Activated T-cell treated with anti-CD3 and anti-CD28 coated beads, Interleukin-2, amount 50 U/mL, for 4 hours (primary cell): ENCODE data around the gene INO80D. TPM values are rescaled to one million over a fixed set of nuclear protein-coding genes. Genes with fewer than 3 reads are reported as not detected.

ENCODE experiments used
- ATAC-seq, 2 donors: fragments of 200-7000 bp; cut with Tn5 transposase; one replicate each; pipeline ENCODE4 v1.10.0; 2021
- DNase-seq: peaks from one replicate; pipeline ENCODE4 v3.0.0-alpha.2; 2020
- H3K27me3 Mint-ChIP-seq: one replicate; pipeline ENCODE4 v1.8.0; 2021; ENCODE audit warnings: low read depth, mixed read lengths
- H3K36me3 Mint-ChIP-seq: one replicate; pipeline ENCODE4 v1.8.0; 2022; ENCODE audit warnings: mixed read lengths; ENCODE audit not compliant: insufficient read depth
- H3K4me1 Mint-ChIP-seq: one replicate; pipeline ENCODE4 v1.8.0; 2021; ENCODE audit warnings: low read depth, mixed read lengths
- H3K4me3 Mint-ChIP-seq: one replicate; pipeline ENCODE4 v1.8.0; 2021; ENCODE audit warnings: mild to moderate bottlenecking, moderate library complexity, mixed read lengths
- H3K9me3 Mint-ChIP-seq: one replicate; pipeline ENCODE4 v1.8.0; 2021; ENCODE audit warnings: mixed read lengths
- total RNA-seq, 3 donors: library from RNA; stranded (reverse); gene quantifications; one replicate each; pipeline ENCODE4 v1.2.1, GENCODE V29; 2021

INO80D gene
- total RNA-seq, 3 donors from 2014 or later: 20.6 to 22.3 (median 21.4) TPM

DNA sequence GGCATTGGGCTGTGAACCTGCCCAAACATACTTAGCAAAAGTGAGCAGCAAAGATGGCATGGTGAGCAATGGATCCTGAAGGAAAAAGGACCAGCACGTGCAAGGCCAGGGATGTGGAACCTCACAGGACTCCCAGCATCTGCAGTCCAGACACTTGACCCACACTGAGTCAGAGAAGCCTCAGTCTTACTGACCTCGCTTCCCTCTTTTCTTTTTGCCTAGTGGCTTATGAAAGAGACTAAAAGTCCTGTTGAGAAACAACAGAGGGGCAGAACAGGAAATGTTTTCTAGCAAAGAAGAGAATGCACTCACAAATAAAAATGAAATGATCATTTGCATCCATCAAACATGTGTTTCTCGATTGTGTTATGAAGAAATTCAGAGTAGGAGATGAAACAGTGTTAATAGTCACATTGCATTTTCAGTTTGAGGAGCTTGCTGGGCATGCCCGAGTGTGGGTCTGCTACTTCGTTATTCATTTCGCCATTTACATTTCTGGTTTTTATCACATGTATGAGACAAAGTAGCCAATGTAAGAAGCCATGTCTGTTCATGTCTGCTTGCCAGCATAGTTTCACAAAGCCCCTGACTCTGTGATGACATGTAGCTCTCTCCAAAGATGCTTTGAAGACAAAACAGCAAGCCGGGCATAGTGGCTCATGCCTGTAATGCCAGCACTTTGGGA, 118.4 kb downstream of the INO80D start:
- no peak overlapping the region for H3K4me3 Mint-ChIP-seq
- no peaks in the 10 kb centered on the region for H3K9me3 Mint-ChIP-seq
- H3K36me3 Mint-ChIP-seq: no peaks in the 10 kb centered on the region
- H3K27me3 Mint-ChIP-seq: peaks cover 3% of the 10 kb centered on the region
- H3K4me1 Mint-ChIP-seq: no peaks in the 10 kb centered on the region
- DNase-seq: no peak
- ATAC-seq: no peak

GRCh38 chr2:205965707-205966106, 120.3 kb downstream of the INO80D start:
- ATAC-seq: no peak
- H3K9me3 Mint-ChIP-seq: no peaks in the 10 kb centered on the region
- H3K36me3 Mint-ChIP-seq: no peaks in the 10 kb centered on the region
- no peaks in the 10 kb centered on the region for H3K4me1 Mint-ChIP-seq
- DNase-seq: no peak
- no peak overlapping the region for H3K4me3 Mint-ChIP-seq
- H3K27me3 Mint-ChIP-seq: peaks cover 1% of the 10 kb centered on the region

- Mint-ChIP-seq H3K4me1 (no peaks in the 10 kb centered on the region), H3K36me3 (no peaks in the 10 kb centered on the region), H3K4me3 (no peak overlapping the region), H3K9me3 (no peaks in the 10 kb centered on the region), H3K27me3 (peaks cover 3% of the 10 kb centered on the region)
- DNase-seq (no peak), ATAC-seq (no peak)
These were observed 121.7 kb downstream of the INO80D start for GRCh38 chr2:205964111-205964761.

DNA sequence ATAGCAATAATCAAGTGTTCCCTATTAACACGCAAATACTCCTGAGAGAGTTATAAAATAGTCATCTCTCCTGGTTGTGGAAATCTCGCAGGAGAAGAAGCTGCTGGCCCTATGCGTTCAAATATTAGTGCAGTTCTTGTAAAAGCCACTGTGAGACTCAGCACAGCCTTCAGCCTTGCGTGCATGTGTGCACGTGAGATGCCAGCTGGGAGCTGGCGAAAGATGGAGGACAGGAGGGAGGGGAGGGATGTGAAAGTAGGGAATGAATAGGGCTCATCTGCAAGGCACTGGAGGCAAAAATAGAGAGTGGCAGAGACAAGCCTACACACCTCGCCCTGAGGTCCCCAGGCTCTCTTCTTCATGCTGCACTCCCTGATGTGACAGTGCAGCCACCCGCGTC, 126.5 kb downstream of the INO80D start:
- no peak for DNase-seq
- ATAC-seq: no peak
- no peaks in the 10 kb centered on the region for H3K36me3 Mint-ChIP-seq
- peaks cover 2% of the 10 kb centered on the region for H3K4me1 Mint-ChIP-seq
- H3K4me3 Mint-ChIP-seq: no peak overlapping the region
- no peaks in the 10 kb centered on the region for H3K9me3 Mint-ChIP-seq
- peaks cover 3% of the 10 kb centered on the region for H3K27me3 Mint-ChIP-seq

- no peaks in the 10 kb centered on the region for H3K9me3 Mint-ChIP-seq
- H3K4me3 Mint-ChIP-seq: no peak overlapping the region
- no peak for DNase-seq
These were observed 128.4 kb downstream of the INO80D start for GRCh38 chr2:205957452-205958154.

DNA sequence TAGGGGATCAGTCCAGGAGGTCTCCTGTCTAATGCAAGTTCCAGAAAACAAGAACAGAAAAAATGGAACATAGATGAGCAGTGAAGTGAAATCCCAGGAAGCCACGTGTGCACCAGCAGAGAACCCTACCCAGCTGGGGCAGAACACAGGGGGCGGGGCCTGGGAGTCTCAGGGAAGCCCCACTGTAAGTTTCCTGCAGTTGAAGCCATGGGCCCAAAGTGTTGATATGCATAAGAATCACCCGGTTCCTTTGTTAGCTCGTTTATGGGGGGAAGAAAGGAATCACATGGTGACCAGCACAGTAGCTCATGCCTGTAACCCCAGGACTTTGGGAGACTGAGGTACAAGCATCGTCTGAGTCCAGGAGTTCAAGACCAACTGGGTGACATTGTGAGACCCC, 131.3 kb downstream of the INO80D start:
- H3K4me3 Mint-ChIP-seq: no peak overlapping the region
- peaks cover 6% of the 10 kb centered on the region for H3K9me3 Mint-ChIP-seq
- peaks cover 2% of the 10 kb centered on the region for H3K4me1 Mint-ChIP-seq
- peaks cover 9% of the 10 kb centered on the region for H3K27me3 Mint-ChIP-seq
- no peaks in the 10 kb centered on the region for H3K36me3 Mint-ChIP-seq
- DNase-seq: no peak
- ATAC-seq: no peak

More at GRCh38 chr2:205957452-205958154, 128.4 kb downstream of the INO80D start:
- Mint-ChIP-seq H3K36me3 (no peaks in the 10 kb centered on the region), H3K4me1 (peaks cover 2% of the 10 kb centered on the region), H3K27me3 (peaks cover 5% of the 10 kb centered on the region)
- ATAC-seq: no peak

DNA sequence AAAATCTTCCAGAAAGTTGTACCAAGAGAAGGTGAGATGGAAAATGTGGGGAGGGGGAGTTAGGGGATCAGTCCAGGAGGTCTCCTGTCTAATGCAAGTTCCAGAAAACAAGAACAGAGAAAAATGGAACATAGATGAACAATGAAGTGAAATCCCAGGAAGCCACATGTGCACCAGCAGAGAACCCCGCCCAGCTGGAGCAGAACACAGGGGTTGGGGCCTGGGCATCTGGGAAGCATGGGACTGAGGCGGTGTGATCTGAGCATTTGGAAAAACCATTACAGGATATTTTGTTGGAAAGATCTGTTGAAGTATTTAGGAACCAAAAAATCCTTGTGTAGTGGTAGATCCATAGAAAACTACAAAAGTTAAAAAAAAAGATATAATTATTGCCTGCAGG, 133.7 kb downstream of the INO80D start:
- H3K9me3 Mint-ChIP-seq: peaks cover 6% of the 10 kb centered on the region
- DNase-seq (no peak), ATAC-seq (no peak)
- no peak overlapping the region for H3K4me3 Mint-ChIP-seq
- no peaks in the 10 kb centered on the region for H3K36me3 Mint-ChIP-seq
- no peaks in the 10 kb centered on the region for H3K4me1 Mint-ChIP-seq
- H3K27me3 Mint-ChIP-seq: peaks cover 21% of the 10 kb centered on the region

DNA sequence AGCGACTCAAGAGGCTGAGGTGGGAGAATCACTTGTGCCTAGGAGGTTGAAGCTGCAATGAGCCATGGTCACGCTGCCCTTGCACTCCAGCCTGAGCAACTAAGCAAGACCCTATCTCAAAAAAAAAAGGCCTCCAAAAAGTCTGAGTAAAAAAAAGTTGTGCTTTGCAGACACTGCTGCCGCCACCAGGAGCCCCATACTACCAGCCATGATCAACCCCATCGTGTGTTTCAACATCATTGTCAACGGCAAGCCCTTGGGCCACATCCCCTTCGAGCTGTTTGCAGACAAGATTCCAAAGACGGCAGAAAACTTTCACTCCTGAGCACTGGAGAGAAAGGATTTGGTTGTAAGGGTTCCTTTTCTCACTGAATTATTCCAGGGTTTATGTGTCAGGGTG, 137.1 kb downstream of the INO80D start:
- no peaks in the 10 kb centered on the region for H3K36me3 Mint-ChIP-seq
- peaks cover 6% of the 10 kb centered on the region for H3K9me3 Mint-ChIP-seq
- no peak overlapping the region for H3K4me3 Mint-ChIP-seq
- peaks cover 21% of the 10 kb centered on the region for H3K27me3 Mint-ChIP-seq
- ATAC-seq (no peak), DNase-seq (no peak)
- H3K4me1 Mint-ChIP-seq: no peaks in the 10 kb centered on the region

GRCh38 chr2:205948496-205948837, 137.5 kb downstream of the INO80D start:
- Mint-ChIP-seq H3K36me3 (no peaks in the 10 kb centered on the region), H3K9me3 (peaks cover 6% of the 10 kb centered on the region), H3K4me3 (no peak overlapping the region), H3K4me1 (no peaks in the 10 kb centered on the region), H3K27me3 (peaks cover 19% of the 10 kb centered on the region)
- ATAC-seq (no peak), DNase-seq (no peak)

DNA sequence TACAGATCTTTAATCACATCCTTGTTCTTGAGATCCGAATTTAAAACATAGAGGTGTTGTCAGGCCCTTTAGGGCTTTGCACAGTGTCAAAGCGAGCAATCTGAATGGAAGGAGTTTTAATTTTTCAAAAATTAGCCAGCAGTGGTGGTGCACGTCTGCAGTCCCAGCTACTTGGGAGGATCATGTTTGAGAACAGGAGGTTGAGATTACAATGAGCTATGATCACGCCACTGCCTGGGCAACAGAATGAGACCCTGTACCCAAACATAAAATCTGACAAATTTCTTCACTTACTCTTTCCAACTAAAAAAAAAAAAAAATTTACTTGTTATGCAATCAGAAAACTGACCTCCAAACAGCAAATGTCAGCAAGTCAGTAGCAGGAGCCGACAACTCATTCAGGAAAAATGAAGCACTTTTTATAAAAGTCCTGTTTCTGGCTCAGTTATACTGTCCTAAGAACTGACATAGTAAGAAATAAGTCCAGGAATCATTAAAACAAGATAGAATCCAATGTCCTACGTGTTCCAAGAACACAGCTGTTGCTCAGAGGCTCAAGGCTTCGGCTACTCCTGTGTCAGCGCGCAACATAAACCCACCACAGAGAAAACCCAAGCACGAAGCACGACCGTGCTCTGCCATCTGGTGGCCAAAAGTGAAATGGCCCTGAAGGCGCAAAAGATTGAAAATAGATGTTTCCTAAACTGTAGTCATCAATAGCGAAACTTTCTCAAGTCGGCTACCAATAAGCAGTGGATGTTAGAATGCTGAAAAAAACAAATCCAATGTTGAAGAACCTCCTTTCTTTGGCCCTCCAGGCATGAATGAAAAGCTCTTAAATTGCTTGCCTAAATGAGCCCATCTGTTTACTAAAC, 138.1 kb downstream of the INO80D start:
- peaks cover 18% of the 10 kb centered on the region for H3K27me3 Mint-ChIP-seq
- no peak overlapping the region for H3K4me3 Mint-ChIP-seq
- ATAC-seq (peak; percentile 68 to 72), DNase-seq (peak; percentile 41)
- peaks cover 6% of the 10 kb centered on the region for H3K9me3 Mint-ChIP-seq
- H3K4me1 Mint-ChIP-seq: no peaks in the 10 kb centered on the region
- H3K36me3 Mint-ChIP-seq: no peaks in the 10 kb centered on the region

GRCh38 chr2:205946226-205946625, 139.7 kb downstream of the INO80D start:
- ATAC-seq (no peak), DNase-seq (no peak)
- no peaks in the 10 kb centered on the region for H3K4me1 Mint-ChIP-seq
- peaks cover 14% of the 10 kb centered on the region for H3K27me3 Mint-ChIP-seq
- H3K9me3 Mint-ChIP-seq: no peaks in the 10 kb centered on the region
- no peaks in the 10 kb centered on the region for H3K36me3 Mint-ChIP-seq
- no peak overlapping the region for H3K4me3 Mint-ChIP-seq
